Gastrocnemius medialis (tissue), 4 donors: ENCODE data around the gene WDR77. TPM values are rescaled to one million over a fixed set of nuclear protein-coding genes. Genes with fewer than 3 reads are reported as not detected.
A peak's percentile ranks its signal among the peaks of the same experiment; 100 is the strongest.

ENCODE experiments used
- ATAC-seq, 2 donors: fragments of 150-250 bp; one replicate each; pipeline ENCODE4 v1.9.1; 2016
- DNase-seq, 2 donors: peaks; one replicate each; pipeline ENCODE4 v3.0.0-alpha.2; 2019
- H3K27ac ChIP-seq, 4 donors: fragments of 200-600 bp; sonication (generic); 1 replicate in 1 of 4; 2 replicates in 3 of 4; pipeline ENCODE4 v1.5.1; 2016 to 2018; ENCODE audit warnings: mild to moderate bottlenecking in 2 of 4, moderate library complexity in 1 of 4
- H3K27me3 ChIP-seq, 3 donors: fragments of 200-600 bp; sonication (generic) in 2 of 3; 1 replicate in 1 of 3; 2 replicates in 2 of 3; pipeline versions ENCODE4 v1.5.1 to v1.6.0; 2016 to 2019; ENCODE audit warnings: mild to moderate bottlenecking in 1 of 3, moderate library complexity in 1 of 3
- H3K36me3 ChIP-seq, 2 donors: fragments of 200-600 bp; sonication (generic) in 1 of 2; one replicate each; pipeline ENCODE4 v1.5.1; 2017 to 2018
- H3K4me1 ChIP-seq, 2 donors: fragments of 200-600 bp; sonication (generic) in 1 of 2; one replicate each; pipeline ENCODE4 v1.5.1; 2016 to 2017; ENCODE audit warnings: mild to moderate bottlenecking in 2 of 2
- H3K4me3 ChIP-seq, 4 donors: fragments of 200-600 bp; sonication (generic) in 3 of 4; 1 replicate in 1 of 4; 2 replicates in 3 of 4; pipeline ENCODE4 v1.5.1; 2016 to 2019; ENCODE audit warnings: mild to moderate bottlenecking in 2 of 4
- H3K9me3 ChIP-seq, 3 donors: fragments of 200-600 bp; sonication (generic) in 2 of 3; 1 replicate in 1 of 3; 2 replicates in 2 of 3; pipeline ENCODE4 v1.5.1; 2016 to 2019
- CTCF ChIP-seq, 5 experiments: fragments of 450-650 bp in 3 of 5; fragments of 200-600 bp in 2 of 5; sonication (generic) in 2 of 5; IDR thresholded peaks in 4 of 5; conservative IDR thresholded peaks in 1 of 5; 1 replicate in 4 of 5; 2 replicates in 1 of 5; pipeline ENCODE4 v1.5.1; 2016 to 2019; ENCODE audit warnings: antibody characterized with exemption in 5 of 5, mild to moderate bottlenecking in 3 of 5, moderate library complexity in 3 of 5
- POLR2A ChIP-seq, 2 donors: fragments of 450-650 bp; IDR thresholded peaks; one replicate each; pipeline ENCODE4 v1.6.1; 2017; ENCODE audit warnings: antibody characterized with exemption in 2 of 2, mild to moderate bottlenecking in 2 of 2, moderate library complexity in 2 of 2
- in situ Hi-C, 4 donors: fragments of 200-750 bp; cut with MboI; loops; one replicate each; pipeline versions ENCODE4 v1.15.0 to v1.8.0; 2017; ENCODE audit warnings: low sequenced_read_pairs in 4 of 4
- intact Hi-C: fragments of 100-400 bp; cut with DNase I; formaldehyde crosslinking; loops from one replicate; pipeline ENCODE4 v1.15.1; 2023; ENCODE audit warnings: low total_unique reads
- total RNA-seq, 4 donors: library from RNA; depleted of rRNA; stranded (reverse); fragments of >200 nt; gene quantifications; one replicate each; pipeline versions ENCODE4 v1.1.0 to v1.2.3, GENCODE V29; 2016

The WDR77 gene
- total RNA-seq, 4 donors from 2014 or later = 53.3 to 59.2 (median 56.7) TPM

GRCh38 chr1:111466480-111466879, 17.4 kb upstream of the WDR77 start:
- Histone ChIP-seq H3K4me3 (no peak overlapping the region), H3K9me3 (no peaks in the 10 kb centered on the region), H3K27ac (no peak overlapping the region), H3K27me3 (no peaks in the 10 kb centered on the region), H3K36me3 (peaks cover 0 to 78% of the 10 kb centered on the region in 2 donors), H3K4me1 (no peaks in the 10 kb centered on the region)
- ATAC-seq (no peak), DNase-seq (no peak)
- in situ Hi-C loops = no loop called here
- intact Hi-C loops = no loop called here
- TF ChIP-seq CTCF (IDR thresholded peaks at IDR 0.05 in 4 of 5, conservative IDR thresholded peaks at IDR 0.05 in 1 of 5) = no peak
- no peak for TF ChIP-seq POLR2A (IDR thresholded peaks at IDR 0.05)

- TF ChIP-seq CTCF (IDR thresholded peaks at IDR 0.05 in 4 of 5, conservative IDR thresholded peaks at IDR 0.05 in 1 of 5) (no peak), POLR2A (IDR thresholded peaks at IDR 0.05) (no peak)
- ATAC-seq (no peak), DNase-seq (no peak)
- no peaks in the 10 kb centered on the region for H3K27me3 ChIP-seq
- H3K4me1 ChIP-seq = no peaks in the 10 kb centered on the region
- no peak overlapping the region for H3K4me3 ChIP-seq
- no peaks in the 10 kb centered on the region for H3K9me3 ChIP-seq
- no peak overlapping the region for H3K27ac ChIP-seq
- in situ Hi-C loops (no loop called here), intact Hi-C loops (no loop called here)
- H3K36me3 ChIP-seq = peaks cover 0 to 78% of the 10 kb centered on the region in 2 donors
Observed at GRCh38 chr1:111465754-111466153, 16.7 kb upstream of the WDR77 start.

GRCh38 chr1:111463029-111463683, 14.1 kb upstream of the WDR77 start:
- intact Hi-C loops (no loop called here), in situ Hi-C loops (no loop called here)
- H3K27me3 ChIP-seq = no peaks in the 10 kb centered on the region
- peaks cover 0 to 77% of the 10 kb centered on the region in 2 donors for H3K36me3 ChIP-seq
- no peak overlapping the region for H3K4me3 ChIP-seq
- H3K4me1 ChIP-seq = no peaks in the 10 kb centered on the region
- DNase-seq (no peak), ATAC-seq (no peak)
- TF ChIP-seq CTCF (IDR thresholded peaks at IDR 0.05 in 4 of 5, conservative IDR thresholded peaks at IDR 0.05 in 1 of 5) = no peak
- no peak for TF ChIP-seq POLR2A (IDR thresholded peaks at IDR 0.05)
- no peaks in the 10 kb centered on the region for H3K9me3 ChIP-seq
- peak overlapping the region in 1 of 4 donors; percentile 0 for H3K27ac ChIP-seq

- in situ Hi-C loops = no loop called here
Observed at GRCh38 chr1:111462370-111463028, 13.4 kb upstream of the WDR77 start.

More at GRCh38 chr1:111462370-111463028, 13.4 kb upstream of the WDR77 start:
- no peaks in the 10 kb centered on the region for H3K9me3 ChIP-seq
- intact Hi-C loops = no loop called here
- H3K27me3 ChIP-seq = no peaks in the 10 kb centered on the region
- TF ChIP-seq POLR2A (IDR thresholded peaks at IDR 0.05) (no peak), CTCF (IDR thresholded peaks at IDR 0.05 in 4 of 5, conservative IDR thresholded peaks at IDR 0.05 in 1 of 5) (no peak)
- no peak for DNase-seq
- ATAC-seq = no peak
- H3K4me3 ChIP-seq = no peak overlapping the region
- H3K4me1 ChIP-seq = no peaks in the 10 kb centered on the region
- H3K36me3 ChIP-seq = peaks cover 0 to 77% of the 10 kb centered on the region in 2 donors
- no peak overlapping the region for H3K27ac ChIP-seq
